Esophagus muscularis mucosa (tissue), 4 donors: Measurements from ENCODE around the gene NRIP3.

Source experiments
- CTCF ChIP-seq, 3 experiments: fragments of 200-600 bp in 2 of 3; fragments of 450-650 bp in 1 of 3; sonication (generic) in 2 of 3; IDR thresholded peaks; one replicate each; pipeline ENCODE4 v1.5.1; 2017 to 2019; ENCODE audit warnings: antibody characterized with exemption in 3 of 3, mild to moderate bottlenecking in 2 of 3, moderate library complexity in 1 of 3
- EP300 ChIP-seq: sonication (generic); formaldehyde crosslinking; IDR thresholded peaks from one replicate; pipeline ENCODE4 v1.6.1; 2017; ENCODE audit warnings: antibody characterized with exemption
- POLR2A ChIP-seq: fragments of 450-650 bp; IDR thresholded peaks from one replicate; pipeline ENCODE4 v1.6.1; 2017; ENCODE audit warnings: antibody characterized with exemption, moderate library complexity, mild to moderate bottlenecking, low read depth
- POLR2AphosphoS5 ChIP-seq, 2 donors: sonication (generic); formaldehyde crosslinking; IDR thresholded peaks; one replicate each; pipeline ENCODE4 v1.6.1; 2017; ENCODE audit warnings: antibody characterized with exemption in 2 of 2

DNA sequence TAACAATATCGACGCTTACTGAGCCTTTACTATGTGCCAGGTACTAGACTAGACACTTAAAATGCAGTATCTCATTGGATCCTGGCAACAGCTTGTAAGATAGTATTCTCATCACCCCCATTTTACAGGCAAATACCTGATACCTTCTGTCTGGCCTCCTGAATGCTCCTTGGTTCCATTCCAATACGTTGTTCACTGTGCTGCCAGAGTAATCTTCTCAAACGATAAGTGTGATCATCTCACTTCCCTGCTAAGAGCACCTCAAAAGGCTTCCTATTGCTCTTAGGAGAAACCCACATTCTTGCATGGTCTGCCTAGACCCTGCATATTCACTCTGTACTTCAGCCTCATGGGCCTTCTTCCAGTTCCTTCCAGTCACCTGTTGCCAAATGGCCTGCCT lies 1.3 kb upstream of the NRIP3 start:
- no peak for TF ChIP-seq POLR2A
- no peak for TF ChIP-seq CTCF (IDR thresholded peaks at IDR 0.05)
- no peak for TF ChIP-seq EP300
- TF ChIP-seq POLR2AphosphoS5 (IDR thresholded peaks at IDR 0.05), result no peak
